Neural crest cell (in vitro differentiated cells): ENCODE data around the gene NHLRC4. TPM values are rescaled to one million over a fixed set of nuclear protein-coding genes. Genes with fewer than 3 reads are reported as not detected.
"Not testable (repeated sequence)": the region's sequence is repeated elsewhere in the genome, so short reads cannot be mapped to it uniquely, and the experiment has no call there.

Experiments
- DNase-seq: peaks from one replicate; pipeline ENCODE4 v3.0.0; 2021; ENCODE audit warnings: low read depth, mixed read lengths, low spot score
- H3K27ac Mint-ChIP-seq: one replicate; pipeline ENCODE4 v1.8.0; 2021; ENCODE audit warnings: mild to moderate bottlenecking, mixed read lengths; ENCODE audit not compliant: unreplicated experiment
- H3K27me3 Mint-ChIP-seq: 2 replicates; pipeline ENCODE4 v1.8.0; 2021; ENCODE audit warnings: low read depth, mild to moderate bottlenecking, mixed read lengths
- H3K36me3 Mint-ChIP-seq: 2 replicates; pipeline ENCODE4 v1.8.0; 2021; ENCODE audit warnings: low read depth, mild to moderate bottlenecking, mixed read lengths
- H3K4me1 Mint-ChIP-seq: 2 replicates; pipeline ENCODE4 v1.8.0; 2021; ENCODE audit warnings: mixed read lengths
- H3K4me3 Mint-ChIP-seq: one replicate; pipeline ENCODE4 v1.8.0; 2021; ENCODE audit warnings: mild to moderate bottlenecking, mixed read lengths
- H3K9me3 Mint-ChIP-seq: 2 replicates; pipeline ENCODE4 v1.8.0; 2021; ENCODE audit warnings: mixed read lengths
- CTCF ChIP-seq: fragments of 200-600 bp; sonication (generic); conservative IDR thresholded peaks from 2 replicates; pipeline ENCODE4 v1.5.0; 2021; ENCODE audit warnings: antibody characterized with exemption, mild to moderate bottlenecking
- total RNA-seq: library from RNA; stranded (reverse); gene quantifications from 2 replicates; pipeline ENCODE4 v1.2.1, GENCODE V29; 2021

NHLRC4 gene
- total RNA-seq, 1 donor from 2014 or later = 0.86 TPM

DNA sequence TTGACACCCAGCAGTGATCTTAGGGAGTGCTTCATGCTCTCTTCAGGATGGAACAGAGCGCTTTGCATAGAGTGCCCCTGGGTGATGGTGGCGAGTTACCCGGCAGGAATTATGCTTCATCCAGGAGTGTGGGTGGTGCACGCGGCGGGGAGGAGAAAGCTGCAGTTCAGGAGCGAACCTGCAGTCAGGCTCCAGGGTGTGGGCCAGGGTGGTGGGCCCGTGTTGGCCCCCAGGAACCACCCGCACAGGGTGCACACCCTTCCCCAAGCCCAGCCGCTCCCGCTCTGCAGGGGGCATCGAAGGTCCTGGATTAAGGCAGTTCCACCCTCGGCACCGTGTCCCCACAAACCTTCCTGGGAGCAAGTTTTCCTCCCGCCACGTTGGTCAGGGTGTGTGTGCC lies 27.0 kb downstream of the NHLRC4 start:
- Mint-ChIP-seq H3K4me3 (peak overlapping the region; percentile 70), H3K27ac (no peak overlapping the region)

DNA sequence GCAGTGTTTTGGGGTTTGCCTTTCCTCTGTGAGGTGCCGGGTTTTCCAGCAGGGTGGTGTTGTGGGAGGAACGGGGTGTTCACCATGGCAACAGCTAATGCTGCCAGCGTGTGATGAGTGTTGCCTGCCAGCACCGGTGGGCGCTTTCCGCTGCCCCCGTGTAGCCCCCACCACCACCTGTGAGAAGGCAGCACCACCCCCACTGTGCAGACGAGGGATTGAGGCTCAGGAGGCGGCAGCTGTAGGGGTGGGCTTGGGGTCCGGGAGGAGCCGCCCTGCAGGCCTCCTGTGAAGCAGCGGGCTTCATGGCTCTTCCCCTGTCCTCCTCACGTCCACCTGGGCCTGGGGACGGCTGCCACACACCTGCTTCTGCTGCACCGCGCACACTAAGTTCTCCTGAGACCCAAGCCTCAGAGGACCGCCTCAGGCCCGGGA lies 28.3 kb downstream of the NHLRC4 start:
- Mint-ChIP-seq H3K27me3 (peaks cover 8% of the 10 kb centered on the region), H3K4me1 (peaks cover 13% of the 10 kb centered on the region), H3K27ac (no peak overlapping the region), H3K4me3 (no peak overlapping the region), H3K9me3 (no peaks in the 10 kb centered on the region), H3K36me3 (peaks cover 10% of the 10 kb centered on the region)
- DNase-seq = no peak
- TF ChIP-seq CTCF = no peak

More for the DNA sequence above, 27.0 kb downstream of the NHLRC4 start:
- no peak for TF ChIP-seq CTCF
- Mint-ChIP-seq H3K36me3 (peaks cover 13% of the 10 kb centered on the region), H3K9me3 (no peaks in the 10 kb centered on the region), H3K4me1 (peaks cover 17% of the 10 kb centered on the region), H3K27me3 (peaks cover 14% of the 10 kb centered on the region)
- DNase-seq = no peak

GRCh38 chr16:595942-596735 lies 29.3 kb downstream of the NHLRC4 start:
- peaks cover 9% of the 10 kb centered on the region for H3K4me1 Mint-ChIP-seq
- peaks cover 6% of the 10 kb centered on the region for H3K36me3 Mint-ChIP-seq
- no peak overlapping the region for H3K27ac Mint-ChIP-seq
- no peak for DNase-seq
- H3K4me3 Mint-ChIP-seq = no peak overlapping the region
- H3K27me3 Mint-ChIP-seq = peaks cover 1% of the 10 kb centered on the region
- no peaks in the 10 kb centered on the region for H3K9me3 Mint-ChIP-seq
- no peak for TF ChIP-seq CTCF

- TF ChIP-seq CTCF = no peak
- peaks cover 7% of the 10 kb centered on the region for H3K4me1 Mint-ChIP-seq
- H3K27me3 Mint-ChIP-seq = no peaks in the 10 kb centered on the region
- no peak overlapping the region for H3K4me3 Mint-ChIP-seq
- no peak for DNase-seq
- peaks cover 8% of the 10 kb centered on the region for H3K36me3 Mint-ChIP-seq
- H3K27ac Mint-ChIP-seq = no peak overlapping the region
- no peaks in the 10 kb centered on the region for H3K9me3 Mint-ChIP-seq
Measured at GRCh38 chr16:596736-597060, 29.9 kb downstream of the NHLRC4 start.

GRCh38 chr16:597655-598054 lies 30.9 kb downstream of the NHLRC4 start:
- H3K27ac Mint-ChIP-seq, DNase-seq, H3K4me3 Mint-ChIP-seq, H3K9me3 Mint-ChIP-seq, H3K4me1 Mint-ChIP-seq, H3K36me3 Mint-ChIP-seq, H3K27me3 Mint-ChIP-seq: not testable (repeated sequence)
